Measurements from ENCODE around the gene FIGNL1.

GRCh38 chr7:50491209-50491608 lies 41.1 kb upstream of the FIGNL1 start:
- no peak for TF ChIP-seq TAF1 (IDR thresholded peaks at IDR 0.05; ENCODE audit: low read depth, low read length)
- TF ChIP-seq PAX5 (IDR thresholded peaks at IDR 0.05; ENCODE audit: insufficient read depth, low read length, severe bottlenecking), result no peak
